Measurements from ENCODE around the gene RNF207. TPM values are rescaled to one million over a fixed set of nuclear protein-coding genes. Genes with fewer than 3 reads are reported as not detected.

The RNF207 gene
- total RNA-seq = 9.8 and 63.4 TPM in 2 replicates

DNA sequence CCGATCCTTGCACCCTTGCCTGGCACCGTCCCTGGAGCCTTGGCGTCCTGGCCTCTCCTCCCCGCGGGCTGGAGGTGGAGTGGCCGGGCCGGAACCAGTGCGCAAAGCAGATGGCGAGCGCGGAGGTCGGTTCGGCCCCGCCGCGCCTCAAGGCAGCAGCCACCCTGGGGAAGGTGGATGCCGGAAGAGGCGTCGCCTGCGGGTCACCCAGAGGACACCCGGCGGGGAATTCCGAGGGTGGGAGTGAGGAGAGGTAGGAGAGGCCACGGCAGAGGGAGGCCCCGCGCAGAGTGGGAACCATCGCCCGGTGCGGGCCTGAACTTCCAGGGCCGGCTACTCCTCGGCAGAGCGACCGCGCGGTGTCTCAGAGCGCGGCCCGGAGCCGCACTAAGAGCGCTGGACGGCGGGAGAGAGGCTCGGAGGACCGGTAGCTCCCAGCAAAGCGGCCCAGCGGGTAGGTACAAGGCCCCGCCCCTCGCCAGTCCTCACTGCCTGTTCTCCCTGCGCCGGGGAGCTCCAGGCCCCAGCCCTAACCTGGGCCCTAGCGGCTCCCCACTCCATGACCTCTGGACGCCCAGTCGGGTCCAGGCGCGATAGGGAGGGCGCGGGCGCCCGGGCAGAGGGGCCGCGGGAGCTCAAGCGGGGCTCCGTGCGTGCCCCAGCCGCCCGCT, at the start of gene RNF207:
TSS of gene RNF207 (plus strand) at position 271 of the 671 bp plus-strand sequence. CDS start 417 bp downstream, outside the sequence.

DNA sequence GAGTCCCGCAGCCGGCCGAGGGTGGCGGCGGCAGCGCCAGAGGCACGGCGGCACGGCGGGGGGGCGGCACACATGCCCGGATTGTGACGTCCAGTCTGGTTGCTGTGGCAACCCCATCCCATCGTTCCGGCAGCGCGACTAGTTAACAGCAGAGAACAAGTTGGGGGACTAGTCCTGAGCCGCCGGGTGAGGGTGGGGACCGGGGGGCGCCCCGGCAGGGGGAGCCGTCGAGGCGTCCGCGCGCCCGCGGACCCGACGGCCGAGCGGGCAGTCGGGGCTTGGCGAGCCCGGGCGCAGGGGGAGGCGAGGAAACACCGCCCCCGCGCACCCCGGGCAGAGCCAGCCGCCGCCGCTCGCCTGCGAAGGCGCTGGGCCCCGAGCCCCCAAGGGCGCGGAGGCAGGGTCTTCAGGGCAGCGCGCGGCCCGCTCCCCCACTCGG, 25.6 kb upstream of the RNF207 start, which contains the start of gene CHD5:
TSS of gene CHD5 (minus strand) at position 54 of the 439 bp plus-strand sequence. CDS start 298 bp downstream, outside the sequence.

DNA sequence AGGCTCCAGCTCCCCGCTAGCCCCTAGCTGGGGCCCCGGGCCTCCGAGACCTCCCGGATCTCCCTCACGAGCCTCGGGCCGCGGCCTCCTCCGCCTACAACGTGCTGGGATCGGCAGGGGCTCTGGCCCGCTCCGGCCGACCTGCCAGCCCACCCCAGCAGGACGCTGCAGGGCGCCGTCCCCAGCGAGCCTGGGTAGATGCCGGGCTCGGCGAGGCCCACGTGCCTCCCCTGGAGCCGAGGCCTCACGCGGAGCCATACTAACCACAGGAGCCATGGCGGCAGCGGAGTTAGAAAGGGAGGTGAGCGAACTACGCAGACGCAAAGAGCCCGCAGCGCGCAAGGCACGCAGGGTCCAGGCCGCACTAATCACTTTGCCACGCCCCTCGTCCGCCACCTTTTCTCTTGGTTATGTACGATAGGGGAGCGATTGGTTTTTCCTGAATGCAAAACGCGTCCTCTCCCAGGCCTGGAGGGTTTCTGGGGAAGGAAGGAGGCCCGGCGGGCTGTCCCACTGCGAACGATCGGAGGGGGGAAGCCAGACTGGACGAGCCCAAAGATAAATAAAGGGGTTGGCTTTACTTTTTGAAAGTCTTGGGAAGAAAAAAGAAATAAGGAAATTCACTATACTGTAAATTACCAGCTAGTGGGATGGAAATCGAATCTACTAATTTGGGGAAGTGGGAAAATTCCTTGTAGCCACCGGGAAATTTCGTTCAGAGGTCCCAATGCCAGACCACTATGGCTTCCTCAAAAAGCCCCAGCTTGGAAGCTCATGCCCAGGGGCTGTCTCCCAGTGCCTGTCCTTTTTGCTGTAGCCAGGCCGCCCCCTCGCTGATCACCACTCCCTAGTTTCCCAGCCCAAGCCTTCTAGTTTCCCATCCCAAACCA, 6.4 kb upstream of the RNF207 start, which contains the start of gene RPL22:
TSS of gene RPL22 (minus strand) at position 298 of the 890 bp plus-strand sequence. CDS start at position 276, 22 bp downstream.

GRCh38 chr1:6243993-6244392, 38.1 kb downstream of the RNF207 start, which contains the start of gene HES3:
HES3 (plus strand) TSS chr1:6244179; CDS start chr1:6244366, 187 bp downstream.

GRCh38 chr1:6260961-6261614, 55.2 kb downstream of the RNF207 start, which contains the start of gene GPR153:
GPR153 (minus strand) TSS chr1:6261098; CDS start chr1:6254905, 6,193 bp downstream.

Other genes starting within 250 kb of the RNF207 start
- 3.4 and 6.0 TPM in 2 replicates for gene NPHP4, start 213.7 kb upstream of the RNF207 start, total RNA-seq
- gene KCNAB2, start 160.2 kb upstream of the RNF207 start, total RNA-seq = 0.48 and 2.1 TPM in 2 replicates
- 0.24 TPM in 1 of 2 replicates, not detected in the other for gene CHD5, start 25.8 kb upstream of the RNF207 start, total RNA-seq
- 142 and 199 TPM in 2 replicates for gene RPL22, start 6.5 kb upstream of the RNF207 start, total RNA-seq
- 60.3 and 63.9 TPM in 2 replicates for gene ICMT, start 29.8 kb downstream of the RNF207 start, total RNA-seq
- gene HES3, start 38.1 kb downstream of the RNF207 start, total RNA-seq = not detected in 2 replicates
- gene GPR153, start 55.0 kb downstream of the RNF207 start, total RNA-seq = 16.4 and 41.1 TPM in 2 replicates
- gene ACOT7, start 187.6 kb downstream of the RNF207 start, total RNA-seq = 70.6 and 71.2 TPM in 2 replicates
- gene HES2, start 213.8 kb downstream of the RNF207 start, total RNA-seq = 249 and 299 TPM in 2 replicates
- 14.5 and 17.3 TPM in 2 replicates for gene ESPN, start 218.7 kb downstream of the RNF207 start, total RNA-seq